ENCODE results near the gene EPX.

- TF ChIP-seq CTCF (conservative IDR thresholded peaks at IDR 0.05) = no peak
- no peak for TF ChIP-seq ZFX (IDR thresholded peaks at IDR 0.05)
These were observed 41.0 kb downstream of the EPX start for GRCh38 chr17:58233543-58233942.

All from C4-2B (cell line).